Astrocyte of the cerebellum (primary cell): ENCODE results near the gene OAS2.

Experiments
- DNase-seq: peaks from one replicate; pipeline ENCODE4 v3.0.0-alpha.2; 2011; ENCODE audit warnings: low read depth
- H3K4me3 ChIP-seq: 2 replicates; pipeline ENCODE4 v1.5.1; 2011; ENCODE audit warnings: mild to moderate bottlenecking, low read depth, low read length, moderate library complexity
- CTCF ChIP-seq: IDR thresholded peaks from 2 replicates; pipeline ENCODE4 v1.5.1; 2012; ENCODE audit warnings: low read length, low read depth, moderate library complexity, mild to moderate bottlenecking; ENCODE audit errors: missing control alignments
- in situ Hi-C: cut with HindIII; loops from 2 replicates; pipeline ENCODE4 v1.10.0; 2017; ENCODE audit warnings: low sequenced_read_pairs

OAS2 gene, protein sequence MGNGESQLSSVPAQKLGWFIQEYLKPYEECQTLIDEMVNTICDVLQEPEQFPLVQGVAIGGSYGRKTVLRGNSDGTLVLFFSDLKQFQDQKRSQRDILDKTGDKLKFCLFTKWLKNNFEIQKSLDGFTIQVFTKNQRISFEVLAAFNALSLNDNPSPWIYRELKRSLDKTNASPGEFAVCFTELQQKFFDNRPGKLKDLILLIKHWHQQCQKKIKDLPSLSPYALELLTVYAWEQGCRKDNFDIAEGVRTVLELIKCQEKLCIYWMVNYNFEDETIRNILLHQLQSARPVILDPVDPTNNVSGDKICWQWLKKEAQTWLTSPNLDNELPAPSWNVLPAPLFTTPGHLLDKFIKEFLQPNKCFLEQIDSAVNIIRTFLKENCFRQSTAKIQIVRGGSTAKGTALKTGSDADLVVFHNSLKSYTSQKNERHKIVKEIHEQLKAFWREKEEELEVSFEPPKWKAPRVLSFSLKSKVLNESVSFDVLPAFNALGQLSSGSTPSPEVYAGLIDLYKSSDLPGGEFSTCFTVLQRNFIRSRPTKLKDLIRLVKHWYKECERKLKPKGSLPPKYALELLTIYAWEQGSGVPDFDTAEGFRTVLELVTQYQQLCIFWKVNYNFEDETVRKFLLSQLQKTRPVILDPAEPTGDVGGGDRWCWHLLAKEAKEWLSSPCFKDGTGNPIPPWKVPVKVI

DNA sequence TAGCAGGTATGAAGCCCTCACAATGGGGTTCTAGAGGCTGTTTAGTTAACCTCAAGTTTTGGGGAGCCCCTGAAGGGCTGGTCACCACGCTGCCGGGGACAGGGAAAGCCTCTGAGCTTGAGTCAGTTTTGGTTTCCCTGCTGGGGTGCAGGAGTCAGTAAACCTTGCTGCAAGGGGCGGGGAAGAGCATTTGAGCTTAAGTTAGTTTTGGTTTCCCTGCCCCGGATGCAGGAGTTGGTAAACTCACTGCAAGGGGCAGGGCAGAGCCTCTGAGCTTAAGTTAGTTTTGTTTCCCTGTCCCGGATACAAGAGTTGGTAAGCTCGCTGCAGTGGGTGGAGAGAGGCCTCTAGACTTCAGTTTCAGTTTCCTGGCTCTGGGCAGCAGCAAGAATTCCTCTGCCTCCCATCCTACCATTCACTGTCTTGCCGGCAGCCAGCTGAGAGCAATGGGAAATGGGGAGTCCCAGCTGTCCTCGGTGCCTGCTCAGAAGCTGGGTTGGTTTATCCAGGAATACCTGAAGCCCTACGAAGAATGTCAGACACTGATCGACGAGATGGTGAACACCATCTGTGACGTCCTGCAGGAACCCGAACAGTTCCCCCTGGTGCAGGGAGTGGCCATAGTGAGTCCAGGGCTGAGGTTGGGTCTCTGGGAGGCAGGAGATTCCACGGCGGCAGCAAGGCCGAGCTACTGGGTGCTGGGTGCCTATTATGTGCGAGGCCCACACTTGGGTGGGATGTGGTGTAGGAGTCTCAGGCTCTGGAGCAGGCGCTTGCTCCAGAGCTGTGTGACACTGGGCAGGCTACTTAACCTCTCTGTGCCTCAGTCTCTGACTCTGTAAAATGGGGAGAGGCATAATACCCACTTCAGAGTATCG lies at the start of gene OAS2:
TSS of gene OAS2 (plus strand) at position 357 of the 878 bp plus-strand sequence. CDS start at position 447, 90 bp downstream.
- H3K4me3 ChIP-seq, result no peak within 1 kb of the TSS
- no peak for DNase-seq
- in situ Hi-C loops, result no loop called here
- no peak for TF ChIP-seq CTCF

GRCh38 chr12:112928978-112929377 lies 49.3 kb upstream of the OAS2 start:
- H3K4me3 ChIP-seq, result no peak overlapping the region
- in situ Hi-C loops, result no loop called here
- TF ChIP-seq CTCF, result no peak
- DNase-seq, result no peak

DNA sequence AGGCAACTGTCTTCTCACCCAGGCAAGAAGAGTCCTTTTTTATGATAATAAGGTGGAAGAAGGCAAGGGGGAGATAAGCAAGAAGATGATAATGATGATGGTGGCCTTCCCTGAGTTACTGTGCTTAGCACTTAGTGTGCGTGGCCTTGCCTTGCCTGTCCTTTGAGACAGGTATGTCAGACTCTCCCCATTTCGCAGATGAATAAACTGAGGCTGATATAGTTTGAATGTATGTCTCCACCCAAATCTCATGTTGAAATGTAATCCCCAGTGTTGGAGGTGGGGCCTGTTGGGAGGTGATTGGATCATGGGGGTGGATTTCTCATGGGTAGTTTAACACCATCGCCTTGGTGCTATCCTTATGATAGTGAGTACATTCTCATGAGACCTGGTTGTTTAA lies 48.6 kb upstream of the OAS2 start:
- DNase-seq, result no peak
- no peak for TF ChIP-seq CTCF
- no peak overlapping the region for H3K4me3 ChIP-seq
- in situ Hi-C loops, result no loop called here

- no peak for DNase-seq
- H3K4me3 ChIP-seq, result no peak overlapping the region
- in situ Hi-C loops, result no loop called here
- no peak for TF ChIP-seq CTCF
These were observed 48.0 kb upstream of the OAS2 start for GRCh38 chr12:112930350-112930749.

GRCh38 chr12:112932485-112933128 lies 45.7 kb upstream of the OAS2 start:
- in situ Hi-C loops, result no loop called here
- no peak for DNase-seq

More at GRCh38 chr12:112932485-112933128, 45.7 kb upstream of the OAS2 start:
- H3K4me3 ChIP-seq, result no peak overlapping the region
- no peak for TF ChIP-seq CTCF
